Spleen (tissue), 11 donors: ENCODE measurements around the gene KCNH4. TPM values are rescaled to one million over a fixed set of nuclear protein-coding genes. Genes with fewer than 3 reads are reported as not detected.
"Not testable (repeated sequence)": the region's sequence is repeated elsewhere in the genome, so short reads cannot be mapped to it uniquely, and the experiment has no call there.

Source experiments
- DNase-seq: peaks from one replicate; pipeline ENCODE4 v3.0.0-alpha.2; 2020
- H3K27ac ChIP-seq, 8 donors: fragments of 200-600 bp; sonication (generic) in 7 of 8; 1 replicate in 4 of 8; 2 replicates in 4 of 8; pipeline versions ENCODE4 v1.5.0 to v1.8.0; 2016 to 2021; ENCODE audit warnings: inconsistent platforms in 4 of 8, mild to moderate bottlenecking in 4 of 8, moderate library complexity in 1 of 8
- H3K27me3 ChIP-seq, 7 donors: fragments of 200-600 bp; sonication (generic) in 6 of 7; replicated peaks in 1 of 7; 1 replicate in 4 of 7; 2 replicates in 3 of 7; pipeline versions ENCODE4 v1.5.0 to v1.8.0; 2016 to 2021; ENCODE audit warnings: inconsistent platforms in 3 of 7, mild to moderate bottlenecking in 1 of 7
- H3K36me3 ChIP-seq, 6 donors: fragments of 200-600 bp; sonication (generic) in 5 of 6; 1 replicate in 4 of 6; 2 replicates in 2 of 6; pipeline versions ENCODE4 v1.5.0 to v1.8.0; 2016 to 2021; ENCODE audit warnings: inconsistent platforms in 2 of 6
- H3K4me1 ChIP-seq, 6 donors: fragments of 200-600 bp; sonication (generic) in 5 of 6; 1 replicate in 3 of 6; 2 replicates in 3 of 6; pipeline versions ENCODE4 v1.5.0 to v1.8.0; 2016 to 2021; ENCODE audit warnings: inconsistent platforms in 3 of 6
- H3K4me3 ChIP-seq, 8 donors: fragments of 200-600 bp; sonication (generic) in 7 of 8; 1 replicate in 4 of 8; 2 replicates in 4 of 8; pipeline versions ENCODE4 v1.5.0 to v1.8.0; 2016 to 2021; ENCODE audit warnings: inconsistent platforms in 4 of 8, mild to moderate bottlenecking in 4 of 8, moderate library complexity in 2 of 8
- H3K9me3 ChIP-seq, 8 donors: fragments of 200-600 bp; sonication (generic) in 7 of 8; 1 replicate in 4 of 8; 2 replicates in 4 of 8; pipeline versions ENCODE4 v1.5.0 to v1.8.0; 2016 to 2021; ENCODE audit warnings: inconsistent platforms in 4 of 8
- POLR2A ChIP-seq, 3 donors: fragments of 450-650 bp; IDR thresholded peaks; one replicate each; pipeline ENCODE4 v1.5.1; 2017; ENCODE audit warnings: antibody characterized with exemption in 3 of 3, mild to moderate bottlenecking in 1 of 3
- POLR2AphosphoS5 ChIP-seq, 3 donors: sonication (generic); formaldehyde crosslinking; IDR thresholded peaks; one replicate each; pipeline ENCODE4 v1.5.1; 2017; ENCODE audit warnings: antibody characterized with exemption in 3 of 3
- WGBS, 5 donors: extraction: QIAGEN DNeasy Blood & Tissue Kit in 3 of 5; methylation state at CpG; one replicate each; pipeline versions ENCODE4 v1.1.5 to v1.1.7; 2013 to 2018; 5-methylcytosine and 5-hydroxymethylcytosine counted together
- intact Hi-C: fragments of 100-400 bp; cut with DNase I; formaldehyde crosslinking; loops from one replicate; pipeline ENCODE4 v1.15.0; 2023; ENCODE audit warnings: low total_unique reads
- polyA plus RNA-seq, 3 donors: library from polyadenylated mRNA; stranded (reverse); fragments of 200-250 nt; gene quantifications; one replicate each; pipeline ENCODE4 v1.2.1, GENCODE V29; 2013
- total RNA-seq, 7 donors: library from RNA; depleted of rRNA in 3 of 7; stranded (reverse); fragments of >200 nt in 3 of 7; fragmentation: NEBNext Ultra II Directional in 4 of 7; extraction: Animal tissue kit (Norgen Biotek cat#: 25700) in 4 of 7; gene quantifications; one replicate each; pipeline versions ENCODE4 v1.1.0 to v1.2.1, GENCODE V29; 2016 to 2021
- TF ChIP-seq, protein P1 (sequence below), 11 experiments: fragments of 200-600 bp in 7 of 11; fragments of 450-650 bp in 4 of 11; sonication (generic) in 4 of 11; IDR thresholded peaks in 8 of 11; conservative IDR thresholded peaks in 3 of 11; 1 replicate in 7 of 11; 2 replicates in 4 of 11; pipeline versions ENCODE4 v1.4.0 to v1.8.0; 2016 to 2021; ENCODE audit warnings: antibody characterized with exemption in 11 of 11, inconsistent platforms in 4 of 11, mild to moderate bottlenecking in 1 of 11
- donor health status: healthy with polysubstance abuse.
- donor health status: DM: no; HTN: no; CAD: no; lungs with moderate emphysema.
- donor health status: DM: no; HTN: no; CAD: no.
- donor health status: Bipolar disorder and iron deficiency.
- donor health status: healthy.
- donor health status: DM: no; HTN: no; CAD: no.
- donor health status: DM: yes; HTN: yes; CAD: no.

KCNH4 gene
- total and polyA plus RNA-seq, 10 donors: 0.14 to 0.52 (median 0.24) TPM

DNA sequence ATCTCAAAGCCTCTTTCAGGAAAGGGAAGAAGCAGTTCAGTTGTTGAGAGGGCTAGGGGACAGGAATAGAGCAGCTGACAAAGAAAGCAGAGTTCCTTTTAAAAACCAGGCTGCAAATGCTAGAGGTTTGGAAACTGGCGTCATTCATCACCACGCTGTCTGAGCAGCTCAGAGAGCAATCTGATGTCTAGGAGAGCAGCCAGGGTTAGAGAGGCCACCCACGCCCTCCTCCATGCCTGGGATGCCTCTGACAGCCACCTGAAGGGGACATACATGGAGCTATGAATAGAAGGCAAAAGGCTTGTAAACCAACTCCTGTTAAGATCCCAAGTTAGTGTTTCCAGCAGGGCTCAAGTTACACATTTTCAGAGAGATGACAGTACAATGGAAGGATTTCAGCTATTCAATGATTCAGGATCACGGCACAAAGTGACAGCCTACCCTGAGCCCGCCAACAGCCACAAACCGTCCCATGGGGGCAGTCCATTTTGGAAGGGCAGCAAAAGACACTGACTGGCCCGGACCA lies 38.5 kb downstream of the KCNH4 start:
- no peaks in the 10 kb centered on the region for H3K9me3 ChIP-seq
- TF ChIP-seq POLR2AphosphoS5 (IDR thresholded peaks at IDR 0.05): peak in 1 of 3 donors; percentile 8
- TF ChIP-seq, protein P1, sequence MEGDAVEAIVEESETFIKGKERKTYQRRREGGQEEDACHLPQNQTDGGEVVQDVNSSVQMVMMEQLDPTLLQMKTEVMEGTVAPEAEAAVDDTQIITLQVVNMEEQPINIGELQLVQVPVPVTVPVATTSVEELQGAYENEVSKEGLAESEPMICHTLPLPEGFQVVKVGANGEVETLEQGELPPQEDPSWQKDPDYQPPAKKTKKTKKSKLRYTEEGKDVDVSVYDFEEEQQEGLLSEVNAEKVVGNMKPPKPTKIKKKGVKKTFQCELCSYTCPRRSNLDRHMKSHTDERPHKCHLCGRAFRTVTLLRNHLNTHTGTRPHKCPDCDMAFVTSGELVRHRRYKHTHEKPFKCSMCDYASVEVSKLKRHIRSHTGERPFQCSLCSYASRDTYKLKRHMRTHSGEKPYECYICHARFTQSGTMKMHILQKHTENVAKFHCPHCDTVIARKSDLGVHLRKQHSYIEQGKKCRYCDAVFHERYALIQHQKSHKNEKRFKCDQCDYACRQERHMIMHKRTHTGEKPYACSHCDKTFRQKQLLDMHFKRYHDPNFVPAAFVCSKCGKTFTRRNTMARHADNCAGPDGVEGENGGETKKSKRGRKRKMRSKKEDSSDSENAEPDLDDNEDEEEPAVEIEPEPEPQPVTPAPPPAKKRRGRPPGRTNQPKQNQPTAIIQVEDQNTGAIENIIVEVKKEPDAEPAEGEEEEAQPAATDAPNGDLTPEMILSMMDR (IDR thresholded peaks at IDR 0.05 in 8 of 11, conservative IDR thresholded peaks at IDR 0.05 in 3 of 11): no peak
- TF ChIP-seq POLR2A (IDR thresholded peaks at IDR 0.05): no peak
- H3K27me3 ChIP-seq: no peaks in the 10 kb centered on the region
- peak overlapping the region in 3 of 8 donors; percentile 6 to 48 (median 6) for H3K27ac ChIP-seq
- H3K4me1 ChIP-seq: peaks cover 7 to 97% (median 53%) of the 10 kb centered on the region in 6 donors
- DNase-seq: no peak
- H3K36me3 ChIP-seq: peaks cover 0 to 99% (median 40%) of the 10 kb centered on the region in 6 donors
- intact Hi-C loops: no loop called here
- WGBS, 5 donors: 80 to 92% (median 91%) methylated on average over 7 of the region's 7 CpGs
- H3K4me3 ChIP-seq: no peak overlapping the region

DNA sequence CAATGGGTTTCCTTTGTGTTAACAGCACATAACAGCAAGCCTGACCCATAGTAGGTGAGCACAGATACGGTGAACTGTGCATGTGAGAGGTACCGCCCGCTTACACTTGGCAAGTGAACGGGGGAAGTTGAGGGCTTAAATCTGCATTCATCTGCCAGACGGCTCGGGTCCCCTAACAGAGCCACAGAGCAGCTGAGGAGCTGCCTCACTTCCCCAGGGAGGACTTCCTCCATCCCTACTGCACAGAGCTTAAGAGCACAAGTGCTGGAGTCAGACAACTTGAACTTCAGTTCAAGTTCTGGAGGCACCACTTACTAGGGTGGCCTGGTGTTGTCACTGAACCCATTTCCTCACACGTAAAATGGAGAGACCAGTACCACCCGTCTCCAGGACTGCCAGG lies 39.6 kb downstream of the KCNH4 start:
- TF ChIP-seq POLR2AphosphoS5 (IDR thresholded peaks at IDR 0.05) (no peak), POLR2A (IDR thresholded peaks at IDR 0.05) (no peak)
- TF ChIP-seq, protein P1 (IDR thresholded peaks at IDR 0.05 in 8 of 11, conservative IDR thresholded peaks at IDR 0.05 in 3 of 11): no peak
- H3K9me3 ChIP-seq: no peaks in the 10 kb centered on the region
- no peak overlapping the region for H3K4me3 ChIP-seq
- peaks cover 9 to 97% (median 63%) of the 10 kb centered on the region in 6 donors for H3K4me1 ChIP-seq
- DNase-seq: no peak
- peaks cover 0 to 99% (median 36%) of the 10 kb centered on the region in 6 donors for H3K36me3 ChIP-seq
- WGBS, 5 donors: 47 to 69% (median 62%) methylated on average over 8 of the region's 8 CpGs
- peak overlapping the region in 2 of 8 donors; percentile 5 to 36 for H3K27ac ChIP-seq
- no peaks in the 10 kb centered on the region for H3K27me3 ChIP-seq
- intact Hi-C loops: no loop called here

DNA sequence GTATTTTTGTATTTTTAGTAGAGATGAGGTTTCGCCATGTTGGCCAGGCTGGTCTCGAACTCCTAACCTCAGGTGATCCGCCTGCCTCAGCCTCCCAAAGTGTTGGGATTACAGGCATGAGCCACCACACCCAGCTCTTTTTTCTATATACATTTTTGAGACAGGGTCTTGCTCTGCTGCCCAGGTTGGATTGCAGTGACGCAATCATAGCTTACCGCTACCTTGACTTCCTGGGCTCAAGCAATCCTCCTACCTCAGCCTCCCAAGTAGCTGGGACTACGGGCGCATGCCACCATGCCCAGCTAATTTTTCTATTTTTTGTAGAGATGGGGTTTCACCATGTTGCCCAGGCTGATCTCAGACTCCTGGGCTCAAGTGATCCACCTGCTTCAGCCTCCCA lies 40.3 kb downstream of the KCNH4 start:
- 85 to 98% (median 94%) methylated on average over 7 of the region's 7 CpGs for WGBS, 5 donors
- DNase-seq, intact Hi-C loops, H3K4me3 ChIP-seq, H3K9me3 ChIP-seq, H3K27me3 ChIP-seq: not testable (repeated sequence)
- Histone ChIP-seq H3K4me1 (peaks cover 14 to 97% (median 69%) of the 10 kb centered on the region in 6 donors), H3K27ac (peak overlapping the region in 2 of 8 donors; percentile 5 to 36), H3K36me3 (peaks cover 0 to 93% (median 30%) of the 10 kb centered on the region in 6 donors)

DNA sequence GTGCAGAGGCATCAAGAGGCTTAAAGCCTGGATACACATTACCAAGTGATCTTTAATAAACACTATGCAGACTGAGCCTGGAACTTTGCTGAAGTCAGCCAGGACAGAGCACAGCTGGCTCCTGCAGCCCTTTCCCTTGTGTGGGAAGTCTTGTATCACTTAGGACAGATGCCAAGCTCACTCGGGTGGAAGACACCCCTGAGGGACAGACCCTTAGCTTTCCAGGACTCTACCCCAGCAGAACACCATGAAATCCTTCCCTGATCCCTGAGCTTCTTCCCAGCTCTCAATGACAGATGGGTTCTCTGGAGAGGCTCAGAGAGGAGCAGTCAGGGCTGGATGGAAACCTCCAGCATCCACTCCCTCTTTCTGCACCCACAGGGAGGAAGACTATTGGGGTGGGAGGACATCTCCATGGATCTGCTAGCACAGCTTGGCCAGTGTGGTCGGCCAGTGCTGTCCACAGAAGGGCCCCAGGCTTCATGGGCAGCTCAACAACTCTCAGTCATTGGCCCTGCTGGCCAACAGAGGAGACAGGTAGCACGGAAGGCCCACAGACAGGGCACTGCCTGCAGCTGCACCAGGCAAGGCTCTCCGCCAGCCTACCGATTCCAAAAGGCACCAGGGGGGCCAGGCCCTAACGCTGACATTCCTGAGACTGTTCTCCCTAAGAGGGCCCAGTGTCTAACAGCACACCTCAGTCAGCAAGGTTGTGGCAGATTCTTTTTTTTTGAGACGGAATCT lies 42.0 kb downstream of the KCNH4 start:
- no peak for DNase-seq
- H3K4me3 ChIP-seq: peak overlapping the region in 1 of 8 donors; percentile 13
- H3K4me1 ChIP-seq: peaks cover 30 to 100% (median 86%) of the 10 kb centered on the region in 6 donors
- H3K27ac ChIP-seq: peak overlapping the region in 4 of 8 donors; percentile 34 to 85 (median 72)
- intact Hi-C loops: no loop called here
- no peaks in the 10 kb centered on the region for H3K9me3 ChIP-seq
- WGBS, 5 donors: 79 to 84% (median 81%) methylated on average over 4 to 7 of the region's 7 CpGs
- TF ChIP-seq POLR2A (IDR thresholded peaks at IDR 0.05): no peak
- TF ChIP-seq POLR2AphosphoS5 (IDR thresholded peaks at IDR 0.05): peak in 1 of 3 donors; percentile 48
- H3K27me3 ChIP-seq: no peaks in the 10 kb centered on the region
- peaks cover 0 to 75% (median 22%) of the 10 kb centered on the region in 6 donors for H3K36me3 ChIP-seq

DNA sequence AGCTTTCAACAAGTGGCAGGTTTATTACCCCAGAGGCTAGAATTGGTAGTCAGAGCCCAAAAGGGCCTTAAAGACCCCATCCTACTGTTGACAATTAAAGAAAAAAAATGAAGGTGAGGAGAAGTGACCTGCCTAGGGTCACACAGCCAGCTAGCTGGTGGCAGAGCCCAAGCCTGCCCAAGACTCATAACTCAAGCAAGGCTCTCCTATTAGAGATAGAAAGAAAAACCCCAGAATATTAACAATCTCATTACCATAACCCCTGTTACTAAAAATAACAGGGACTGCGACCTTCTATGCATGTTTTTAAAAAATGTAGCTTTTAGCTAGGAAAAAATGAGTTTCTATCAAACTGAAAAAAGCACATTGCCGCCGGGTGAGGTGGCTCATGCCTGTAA lies 44.3 kb downstream of the KCNH4 start:
- Histone ChIP-seq H3K9me3 (no peaks in the 10 kb centered on the region), H3K27me3 (no peaks in the 10 kb centered on the region), H3K27ac (peak overlapping the region; percentile 64 to 90 (median 82)), H3K4me3 (peak overlapping the region in 2 of 8 donors; percentile 19 to 60), H3K36me3 (peaks cover 0 to 53% (median 13%) of the 10 kb centered on the region in 6 donors), H3K4me1 (peaks cover 53 to 100% (median 93%) of the 10 kb centered on the region in 6 donors)
- intact Hi-C loops: no loop called here
- WGBS, 5 donors: 39 to 80% (median 62%) methylated on average over 3 of the region's 3 CpGs
- no peak for DNase-seq
- TF ChIP-seq, protein P1 (IDR thresholded peaks at IDR 0.05 in 8 of 11, conservative IDR thresholded peaks at IDR 0.05 in 3 of 11): no peak
- TF ChIP-seq POLR2A (IDR thresholded peaks at IDR 0.05): no peak
- no peak for TF ChIP-seq POLR2AphosphoS5 (IDR thresholded peaks at IDR 0.05)
